Mucosa of descending colon (tissue), 3 donors: ENCODE data around the gene TP53I11. TPM values are rescaled to one million over a fixed set of nuclear protein-coding genes. Genes with fewer than 3 reads are reported as not detected.
A peak's percentile ranks its signal among the peaks of the same experiment; 100 is the strongest.

ENCODE experiments used
- ATAC-seq: fragments of 200-7000 bp; cut with Tn5 transposase; one replicate; pipeline ENCODE4 v1.9.1; 2020; ENCODE audit warnings: mild to moderate bottlenecking, moderate library complexity
- DNase-seq, 3 donors: peaks; one replicate each; pipeline ENCODE4 v3.0.0-alpha.2; 2020
- H3K36me3 ChIP-seq: fragments of 200-600 bp; one replicate; pipeline ENCODE4 v1.8.0; 2021; ENCODE audit warnings: low read depth, mild to moderate bottlenecking
- H3K4me1 ChIP-seq: fragments of 200-600 bp; one replicate; pipeline ENCODE4 v1.8.0; 2021; ENCODE audit warnings: low read depth, mild to moderate bottlenecking
- H3K4me3 ChIP-seq: fragments of 200-600 bp; one replicate; pipeline ENCODE4 v1.8.0; 2021; ENCODE audit warnings: mild to moderate bottlenecking
- H3K9me3 ChIP-seq: fragments of 200-600 bp; one replicate; pipeline ENCODE4 v1.8.0; 2021; ENCODE audit warnings: mild to moderate bottlenecking
- CTCF ChIP-seq: fragments of 200-600 bp; IDR thresholded peaks from one replicate; pipeline ENCODE4 v1.8.0; 2022; ENCODE audit warnings: antibody characterized with exemption, mild to moderate bottlenecking
- intact Hi-C, 2 donors: fragments of 100-400 bp; cut with DNase I in 1 of 2; cut with micrococcal nuclease in 1 of 2; formaldehyde crosslinking; loops; one replicate each; pipeline versions ENCODE4 v1.11.0 to v1.11.1; 2022; cut with DNase I, micrococcal nuclease
- total RNA-seq, 3 donors: library from RNA; stranded (reverse); fragmentation: NEBNext Ultra II Directional in 2 of 3; extraction: Animal tissue kit (Norgen Biotek cat#: 25700) in 2 of 3; gene quantifications; one replicate each; pipeline versions ENCODE4 v1.2.1 to v1.2.4, GENCODE V29; 2021 to 2023
- donor health status: DM: no; HTN: no; CAD: no; lungs with moderate emphysema.
- donor health status: DM: no; HTN: no; CAD: no.
- donor health status: DM: no; HTN: yes; CAD: no.

Gene TP53I11
- total RNA-seq, 3 donors from 2014 or later: 48.4 to 95.9 (median 91.9) TPM

- no peaks in the 10 kb centered on the region for H3K36me3 ChIP-seq
- H3K9me3 ChIP-seq: no peaks in the 10 kb centered on the region
- peaks cover 50% of the 10 kb centered on the region for H3K4me1 ChIP-seq
- ATAC-seq (no peak), DNase-seq (peak in 2 of 3 donors; percentile 56 to 67)
- H3K4me3 ChIP-seq: no peak overlapping the region
- intact Hi-C loops: no loop called here
- TF ChIP-seq CTCF: no peak
Observed at GRCh38 chr11:44977493-44977984, 26.9 kb upstream of the TP53I11 start.

- H3K36me3 ChIP-seq: no peaks in the 10 kb centered on the region
- peak in 2 of 3 donors; percentile 48 to 67 for DNase-seq
- intact Hi-C loops: no loop called here
Observed at GRCh38 chr11:44976576-44976975, 25.9 kb upstream of the TP53I11 start.

GRCh38 chr11:44974402-44975000 lies 23.8 kb upstream of the TP53I11 start:
- Histone ChIP-seq H3K9me3 (no peaks in the 10 kb centered on the region), H3K4me1 (peaks cover 39% of the 10 kb centered on the region), H3K36me3 (no peaks in the 10 kb centered on the region), H3K4me3 (no peak overlapping the region)
- no peak for TF ChIP-seq CTCF
- no peak for ATAC-seq
- intact Hi-C loops: no loop called here
- peak in 1 of 3 donors; percentile 25 for DNase-seq

More at GRCh38 chr11:44976576-44976975, 25.9 kb upstream of the TP53I11 start:
- no peak for TF ChIP-seq CTCF
- Histone ChIP-seq H3K9me3 (no peaks in the 10 kb centered on the region), H3K4me3 (no peak overlapping the region), H3K4me1 (peaks cover 50% of the 10 kb centered on the region)
- ATAC-seq: no peak

GRCh38 chr11:44973632-44974401 lies 23.1 kb upstream of the TP53I11 start:
- ATAC-seq (no peak), DNase-seq (peak in 1 of 3 donors; percentile 24)
- no peaks in the 10 kb centered on the region for H3K9me3 ChIP-seq
- intact Hi-C loops: no loop called here
- no peaks in the 10 kb centered on the region for H3K36me3 ChIP-seq
- peaks cover 35% of the 10 kb centered on the region for H3K4me1 ChIP-seq
- H3K4me3 ChIP-seq: no peak overlapping the region
- no peak for TF ChIP-seq CTCF

GRCh38 chr11:44972746-44973435 lies 22.2 kb upstream of the TP53I11 start:
- H3K36me3 ChIP-seq: no peaks in the 10 kb centered on the region
- no peaks in the 10 kb centered on the region for H3K9me3 ChIP-seq
- intact Hi-C loops: no loop called here
- no peak overlapping the region for H3K4me3 ChIP-seq
- H3K4me1 ChIP-seq: peaks cover 28% of the 10 kb centered on the region
- ATAC-seq (no peak), DNase-seq (no peak)
- no peak for TF ChIP-seq CTCF
